ENCODE results near the gene CAMK1D.

The CAMK1D gene

DNA sequence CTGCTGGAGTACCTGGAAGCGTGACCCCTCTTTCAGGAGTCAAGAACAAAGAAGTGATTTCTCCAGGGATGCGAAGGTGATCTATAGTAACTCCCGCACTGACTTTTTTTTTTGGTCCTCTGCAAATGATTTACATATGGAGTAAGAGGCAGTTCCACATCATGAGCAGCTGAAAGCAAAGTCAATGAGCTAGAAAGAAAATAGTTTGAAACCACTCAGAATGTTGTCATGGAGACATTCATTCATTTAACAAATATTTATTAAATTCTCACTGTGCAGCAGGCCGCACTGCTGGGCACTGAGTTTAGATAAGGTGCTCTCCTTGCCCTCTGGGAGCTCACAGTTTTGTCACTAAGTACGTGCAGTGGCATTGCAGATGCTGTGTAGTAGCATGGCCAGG is 206.7 kb downstream of the CAMK1D start:
- DNase-seq (ENCODE audit: low read depth in 2 of 2) = no peak

DNA sequence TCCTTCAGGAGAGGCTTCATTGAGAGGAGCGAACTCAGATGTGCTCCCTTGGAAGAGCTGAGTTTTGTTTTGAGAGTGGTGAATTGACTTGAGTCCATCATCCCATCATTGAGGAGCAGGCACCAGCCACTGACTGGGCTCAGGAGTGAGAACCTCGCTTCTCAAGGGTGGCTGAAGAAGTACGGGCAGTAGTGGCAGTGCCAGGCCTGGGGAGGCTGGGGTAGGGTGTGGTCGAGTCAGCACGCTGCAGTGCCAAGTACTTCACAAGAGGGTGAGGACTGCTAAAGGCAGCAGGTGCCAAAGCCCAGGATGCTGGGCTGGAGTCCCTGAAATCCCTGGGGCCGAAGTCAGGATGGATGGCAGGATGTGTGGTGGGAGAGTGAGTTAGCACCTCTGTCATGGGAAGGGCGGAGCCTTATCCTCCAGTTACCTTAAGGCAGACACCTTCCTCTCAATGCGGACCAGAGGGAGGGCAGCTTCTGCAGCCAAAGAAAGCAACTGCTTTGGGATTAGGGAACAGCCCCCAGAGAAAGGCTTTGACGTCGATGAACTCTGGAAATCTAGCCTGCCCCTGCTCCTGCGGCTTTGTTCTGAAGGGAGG is 210.3 kb downstream of the CAMK1D start:
- no peak for DNase-seq (ENCODE audit: low read depth in 2 of 2)

GRCh38 chr10:12561307-12561706 is 212.0 kb downstream of the CAMK1D start:
- no peak for DNase-seq (ENCODE audit: low read depth in 2 of 2)

DNA sequence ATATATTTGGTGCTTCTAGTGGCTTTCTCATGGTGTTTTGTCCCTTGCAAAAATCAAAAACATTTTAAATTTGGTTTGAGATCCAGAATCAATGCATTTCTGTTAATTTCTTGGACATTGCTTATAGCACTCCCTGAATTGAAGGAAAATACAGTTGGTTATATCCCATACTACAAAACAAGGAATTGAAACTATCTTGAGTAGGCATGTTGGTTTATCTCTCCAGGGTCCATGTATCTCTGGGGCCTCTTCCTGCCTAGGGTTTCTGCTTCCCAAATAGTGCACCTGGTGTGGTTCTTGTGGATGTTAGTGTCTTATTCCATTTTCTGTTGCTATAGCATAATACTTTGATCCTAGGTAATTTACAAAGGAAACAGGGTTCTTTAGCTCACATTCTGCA is 212.4 kb downstream of the CAMK1D start:
- DNase-seq (ENCODE audit: low read depth in 2 of 2) = no peak

DNA sequence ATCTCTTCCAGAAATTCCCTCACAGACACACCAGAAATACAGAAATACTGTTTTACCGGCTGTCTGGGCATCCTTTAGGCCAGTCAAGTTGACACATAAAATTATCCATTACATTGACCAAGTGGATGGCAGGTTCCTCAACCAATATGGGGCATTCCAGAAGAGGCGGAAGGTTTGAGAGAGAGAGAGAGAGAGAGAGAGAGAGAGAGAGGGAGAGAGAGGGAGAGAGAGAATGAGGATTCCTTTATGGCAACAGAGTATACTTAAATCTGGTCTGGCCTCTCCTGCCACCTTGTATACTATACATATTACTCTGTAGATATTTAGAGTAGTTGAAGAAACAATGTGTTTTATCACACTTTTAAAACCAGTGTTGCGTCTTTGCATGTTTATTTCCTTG is 214.1 kb downstream of the CAMK1D start:
- DNase-seq (ENCODE audit: low read depth in 2 of 2) = no peak

DNA sequence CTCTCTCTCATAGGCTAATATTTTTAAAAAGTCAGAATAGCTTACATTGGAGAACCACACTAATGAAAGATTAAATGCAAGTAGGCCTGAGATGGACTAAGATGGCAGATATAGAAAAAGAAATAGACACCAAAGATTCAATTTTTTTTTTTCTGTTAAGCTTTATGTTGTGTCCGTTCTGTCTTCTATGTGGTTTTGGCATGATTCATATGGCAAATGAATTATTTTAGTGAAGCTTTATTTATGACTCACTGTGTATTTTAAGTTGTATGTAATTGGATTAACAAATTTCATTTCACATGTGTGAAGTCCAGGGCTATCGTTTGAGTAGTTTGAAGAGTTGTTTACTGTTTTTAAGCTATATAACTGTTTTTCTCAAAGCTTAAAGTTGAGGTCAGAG is 214.8 kb downstream of the CAMK1D start:
- DNase-seq (ENCODE audit: low read depth in 2 of 2) = no peak

GRCh38 chr10:12566161-12567115 is 217.1 kb downstream of the CAMK1D start:
- no peak for DNase-seq (ENCODE audit: low read depth in 2 of 2)

GRCh38 chr10:12568391-12569009 is 219.2 kb downstream of the CAMK1D start:
- DNase-seq (ENCODE audit: low read depth in 2 of 2) = no peak

DNA sequence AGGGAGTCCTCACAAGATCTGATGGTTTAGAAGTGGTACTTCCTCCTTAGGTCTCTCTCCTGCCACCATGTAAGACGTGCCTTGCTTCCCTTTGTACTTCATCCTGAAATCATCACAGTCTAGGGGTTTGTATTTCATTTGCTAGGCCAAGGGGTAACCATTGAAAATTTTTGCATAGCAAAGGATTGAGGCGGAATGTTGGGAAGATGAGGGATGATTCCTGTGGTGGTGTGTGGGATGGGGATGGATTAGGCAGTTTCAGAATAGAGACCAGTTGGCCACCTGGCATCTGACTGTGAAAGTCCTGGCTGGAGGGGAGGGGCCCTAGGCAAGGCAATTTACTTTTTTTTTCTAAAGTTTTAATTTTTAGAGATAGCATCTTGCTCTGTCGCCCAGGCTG is 222.9 kb downstream of the CAMK1D start:
- DNase-seq (ENCODE audit: low read depth in 2 of 2) = no peak

GRCh38 chr10:12577610-12578009 is 228.3 kb downstream of the CAMK1D start:
- no peak for DNase-seq (ENCODE audit: low read depth in 2 of 2)

DNA sequence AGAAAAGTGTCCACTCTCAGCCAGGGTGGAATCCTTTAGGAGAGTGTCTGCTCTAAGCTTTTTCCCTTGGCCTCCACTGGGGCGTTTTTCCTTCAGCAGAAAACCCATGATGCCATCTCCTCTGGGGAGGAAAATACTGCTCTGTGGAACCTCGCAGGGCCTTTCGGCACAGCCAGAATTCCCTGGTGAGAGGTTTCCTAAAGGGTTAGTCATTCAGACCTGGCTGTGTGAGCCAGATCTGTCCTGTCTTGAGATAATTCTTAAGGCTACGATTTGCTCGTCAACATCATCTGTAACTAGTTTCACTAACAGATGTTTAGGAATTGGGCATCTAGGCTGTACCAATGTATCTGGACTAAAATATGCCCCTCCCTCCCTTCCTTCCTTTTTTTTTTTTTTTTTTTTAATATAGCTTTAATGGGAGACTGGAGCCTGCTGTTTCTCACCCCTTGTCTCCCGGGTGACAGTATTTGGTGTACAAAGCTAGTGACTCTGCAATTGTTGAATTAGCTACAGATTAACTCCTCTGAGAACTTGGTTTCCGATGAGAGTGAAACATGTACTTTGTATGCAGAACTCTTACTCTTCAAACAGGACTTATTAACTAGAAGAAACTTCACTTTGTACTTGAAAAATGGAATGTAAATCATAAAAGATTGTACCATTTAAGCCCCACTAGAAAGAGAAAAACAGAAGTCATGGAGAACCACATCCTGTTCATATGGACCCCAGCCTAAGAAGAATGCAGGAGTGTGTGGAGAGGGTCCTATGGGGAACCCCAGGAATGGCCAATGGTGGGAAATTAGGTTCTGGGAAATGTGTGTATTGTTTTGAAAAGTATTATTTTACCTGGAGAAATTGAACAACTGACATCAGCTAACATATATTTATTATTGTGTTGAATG is 230.9 kb downstream of the CAMK1D start:
- no peak for DNase-seq (ENCODE audit: low read depth in 2 of 2)

DNA sequence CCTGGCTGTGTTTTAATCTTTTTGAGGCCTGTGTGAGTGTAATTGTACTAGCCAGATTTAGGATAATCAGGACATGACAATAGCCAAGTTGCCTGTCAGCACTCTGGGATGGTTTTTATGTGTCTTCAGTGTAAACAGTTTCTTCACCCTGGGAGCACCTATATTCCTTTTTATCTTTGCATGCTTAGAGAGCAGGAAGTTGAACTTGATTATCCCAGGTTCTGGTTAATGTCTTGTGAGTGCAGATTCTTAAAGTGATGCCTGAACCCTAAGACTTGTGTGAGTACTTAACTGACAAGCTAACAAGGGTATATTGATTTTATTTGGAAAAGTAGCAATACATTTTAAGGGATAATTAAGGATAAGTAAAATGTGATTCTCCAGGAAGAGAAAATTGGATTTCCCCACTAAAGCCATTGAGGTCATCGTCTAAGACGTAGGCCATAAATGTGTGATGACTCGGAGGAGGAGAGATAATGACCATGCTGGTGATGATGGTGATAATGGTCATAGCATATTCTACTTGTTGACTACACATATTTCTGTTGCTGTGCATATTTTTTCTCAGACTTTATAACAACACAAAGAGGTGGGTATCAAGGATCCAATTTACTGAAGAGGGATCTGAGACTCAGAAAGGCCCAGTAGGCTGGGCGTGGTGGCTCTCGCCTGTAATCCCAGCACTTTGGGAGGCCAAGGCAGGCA is 234.7 kb downstream of the CAMK1D start:
- DNase-seq (ENCODE audit: low read depth in 2 of 2) = no peak

DNA sequence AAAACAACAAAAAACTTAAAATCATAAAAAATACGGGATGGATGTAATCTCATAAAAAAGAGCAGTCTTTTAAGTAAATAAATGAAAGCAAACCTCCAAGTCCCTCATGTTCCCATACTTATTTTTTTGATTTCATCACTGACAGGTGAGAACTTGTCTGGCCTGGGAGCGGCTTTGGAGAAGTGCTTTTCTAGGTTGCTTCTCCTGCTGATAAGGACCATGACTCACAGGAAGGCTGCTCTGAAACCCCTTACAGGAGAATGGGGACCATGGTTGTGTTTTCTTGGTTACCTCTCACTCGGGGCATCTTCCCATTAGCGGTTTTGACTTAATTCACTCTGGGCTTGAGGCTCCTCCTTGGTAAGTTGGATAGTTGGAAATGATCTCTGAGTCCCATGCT is 237.4 kb downstream of the CAMK1D start:
- DNase-seq (ENCODE audit: low read depth in 2 of 2) = no peak

DNA sequence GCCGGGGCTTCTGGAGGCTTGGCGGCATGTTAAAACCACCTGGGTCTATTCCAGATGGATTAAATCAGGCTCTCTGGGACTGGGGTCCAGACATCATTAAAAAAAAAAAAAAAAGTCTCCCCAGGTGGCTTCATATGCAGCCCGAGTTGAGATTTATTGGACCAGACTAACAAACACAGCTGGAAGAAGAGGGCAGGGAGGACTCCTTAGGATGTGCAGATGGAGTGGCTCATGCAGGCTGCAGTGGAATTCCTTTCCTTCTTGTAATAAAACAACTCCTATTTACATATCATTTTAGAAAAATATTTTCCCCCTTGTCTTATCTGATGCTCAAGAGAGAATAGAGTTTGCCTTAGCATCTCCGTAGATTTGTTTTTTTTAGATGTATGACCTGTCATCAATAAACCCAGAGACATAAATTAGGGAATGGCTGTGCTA is 238.1 kb downstream of the CAMK1D start:
- no peak for DNase-seq (ENCODE audit: low read depth in 2 of 2)

DNA sequence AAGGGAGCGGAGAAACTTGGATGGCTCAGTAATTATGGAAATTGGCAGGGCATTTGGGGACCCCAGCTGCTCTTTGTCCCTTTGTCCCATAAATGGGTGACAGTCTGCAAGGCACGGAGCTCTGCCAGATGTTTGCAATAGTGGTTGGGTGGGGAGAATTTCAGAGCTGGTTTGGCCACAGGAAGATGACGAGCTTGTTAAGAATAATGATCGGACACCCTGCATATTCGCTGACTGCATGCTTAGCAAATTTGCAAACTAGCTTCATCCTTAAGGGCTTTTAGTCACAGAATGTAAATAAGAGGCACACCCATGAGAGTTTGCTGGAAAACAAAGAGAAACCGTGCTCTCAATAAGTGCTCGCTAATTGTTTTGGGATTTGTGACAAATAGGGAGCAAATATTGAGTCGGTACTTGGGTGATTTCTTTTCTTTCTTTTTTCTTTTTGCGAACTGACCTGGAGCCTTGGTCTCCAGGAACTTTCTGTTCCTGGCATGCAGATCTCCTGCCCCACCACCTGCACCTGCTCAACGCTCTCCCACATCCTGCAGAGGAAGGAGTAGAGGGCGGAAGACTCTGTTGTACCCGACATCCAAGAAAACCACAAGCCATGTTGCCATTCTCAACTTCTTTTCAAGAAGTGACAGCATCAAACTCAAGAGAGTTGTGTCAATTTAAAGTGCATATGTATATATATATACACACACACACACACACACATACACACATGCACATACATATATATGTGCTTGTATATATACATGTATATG is 238.9 kb downstream of the CAMK1D start:
- no peak for DNase-seq (ENCODE audit: low read depth in 2 of 2)

DNA sequence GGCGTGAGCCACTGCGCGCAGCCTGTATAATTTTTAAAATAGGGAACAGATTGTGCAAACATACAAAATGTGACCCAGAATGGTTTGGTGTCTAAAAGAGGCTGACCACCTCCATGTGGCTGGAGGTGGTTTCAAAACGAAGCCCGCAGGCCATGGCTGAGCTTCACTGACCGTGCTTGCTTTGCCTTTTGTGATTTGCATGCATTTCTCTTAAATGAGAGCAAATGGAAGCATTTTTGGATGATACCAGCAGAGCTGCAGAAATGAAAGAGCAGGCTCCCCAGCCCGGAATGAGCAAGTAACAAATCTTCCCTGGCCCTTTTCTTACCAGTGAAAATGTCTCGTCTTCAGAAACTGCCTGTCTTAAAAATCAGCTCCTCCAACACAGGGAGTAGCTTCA is 239.9 kb downstream of the CAMK1D start:
- DNase-seq (ENCODE audit: low read depth in 2 of 2) = no peak

DNA sequence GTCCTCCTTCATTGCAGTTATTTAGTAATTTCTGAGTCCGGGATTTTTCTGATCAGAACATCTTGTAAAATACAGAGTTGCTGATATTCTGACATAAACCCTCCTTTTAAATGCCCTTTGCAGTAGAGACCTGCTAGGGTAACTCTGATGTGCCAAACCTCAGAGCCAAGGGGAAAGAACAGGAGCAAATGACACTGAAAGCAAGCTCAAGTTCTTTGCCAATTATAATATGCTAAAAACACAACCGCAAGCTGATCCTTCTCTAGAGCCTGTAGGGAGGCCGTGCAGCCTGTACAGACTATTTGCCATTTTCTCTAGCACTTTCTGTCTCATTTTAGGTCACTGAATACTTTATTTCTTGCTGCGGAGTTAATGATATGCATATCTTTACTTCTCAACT is 240.4 kb downstream of the CAMK1D start:
- DNase-seq (ENCODE audit: low read depth in 2 of 2) = no peak

DNA sequence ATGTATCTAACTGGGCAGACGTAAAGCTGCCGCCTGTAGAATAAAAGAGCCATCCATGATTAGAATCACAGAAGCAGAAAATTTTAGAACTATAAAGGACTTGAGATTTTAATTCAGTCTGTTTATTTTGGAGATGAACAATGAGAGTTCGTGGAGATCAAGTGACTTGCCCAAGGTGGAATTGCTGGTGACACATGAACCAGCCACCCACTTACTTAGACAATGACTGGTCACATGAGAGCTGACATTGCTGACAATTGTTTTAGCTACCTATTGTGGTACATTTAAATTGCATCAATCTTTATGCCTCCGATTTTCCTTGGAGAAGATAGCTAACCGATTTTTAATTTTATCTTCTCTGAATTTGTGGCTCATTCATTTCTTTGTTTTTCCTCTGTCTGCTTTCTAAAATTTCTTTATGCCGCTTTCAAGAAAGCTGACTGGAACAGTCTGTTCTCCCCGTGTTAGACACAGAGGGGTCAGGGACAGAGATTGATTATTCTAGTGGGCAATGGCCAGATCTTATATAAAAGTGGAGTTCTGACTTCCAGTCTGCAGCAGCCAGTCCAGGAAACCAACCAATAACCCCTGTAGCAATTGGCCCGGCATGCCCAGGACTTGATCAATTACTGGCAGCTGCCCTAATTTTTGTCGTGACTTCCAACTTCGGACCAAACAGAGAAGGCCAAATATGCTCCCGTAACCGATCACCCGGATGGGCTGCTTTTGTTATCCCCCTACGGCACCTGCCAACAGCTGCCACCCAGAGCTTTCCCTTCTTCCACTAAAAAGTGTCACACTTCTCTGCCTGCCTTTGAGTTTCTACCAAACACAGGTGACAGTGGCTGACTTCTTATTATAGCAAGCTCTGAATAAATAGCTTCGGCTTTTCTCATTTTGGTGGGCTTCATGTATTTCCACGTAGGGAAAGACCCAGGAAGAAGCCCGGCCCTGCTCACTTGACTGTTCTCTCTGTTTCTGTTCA is 241.6 kb downstream of the CAMK1D start:
- no peak for DNase-seq (ENCODE audit: low read depth in 2 of 2)

DNA sequence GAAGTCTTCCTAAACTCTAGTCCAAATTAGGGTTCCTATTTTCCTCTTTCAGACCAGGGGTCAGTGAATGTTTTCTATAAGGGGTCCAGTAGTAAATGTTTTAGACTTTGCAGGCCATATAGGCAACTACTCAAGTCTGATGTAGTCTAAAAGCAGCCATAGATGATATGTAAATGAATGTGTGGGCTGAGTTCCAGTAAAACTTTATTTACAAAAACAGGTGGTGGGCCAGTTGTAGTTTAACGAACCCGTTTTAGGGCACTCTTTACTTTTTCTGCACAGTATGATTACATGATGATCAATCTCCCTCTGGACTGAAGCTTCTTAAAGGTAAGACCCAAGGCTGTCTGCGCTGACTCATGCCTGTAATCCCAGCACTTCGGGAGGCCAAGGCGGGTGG is 243.6 kb downstream of the CAMK1D start:
- DNase-seq (ENCODE audit: low read depth in 2 of 2) = no peak
